BJ (cell line): ENCODE measurements around the gene CD3E. TPM values are rescaled to one million over a fixed set of nuclear protein-coding genes. Genes with fewer than 3 reads are reported as not detected.
"Not testable (repeated sequence)": the region's sequence is repeated elsewhere in the genome, so short reads cannot be mapped to it uniquely, and the experiment has no call there.

Experiments
- CTCF ChIA-PET: fragments of 350-600 bp; formaldehyde crosslinking; extraction: SDS; loops from one replicate; lab custom pipeline; 2021; ENCODE audit warnings: antibody characterized with exemption, inconsistent platforms; lab: Yijun Ruan, JAX
- POLR2A ChIA-PET: fragments of 300-600 bp; sonication (Branson Sonifier 250); formaldehyde crosslinking; extraction: SDS; loops from one replicate; lab custom pipeline; 2021; ENCODE audit warnings: antibody characterized with exemption; lab: Charles Lee
- DNase-seq: peaks from one replicate; pipeline ENCODE4 v3.0.0-alpha.2; 2011; ENCODE audit warnings: low read depth
- H3K27me3 ChIP-seq: 2 replicates; pipeline ENCODE4 v1.6.0; 2011; ENCODE audit warnings: low read length; ENCODE audit not compliant: control insufficient read depth, insufficient read depth
- H3K36me3 ChIP-seq: 2 replicates; pipeline ENCODE4 v1.5.1; 2011; ENCODE audit warnings: low read length; ENCODE audit not compliant: control insufficient read depth, insufficient read depth
- H3K4me3 ChIP-seq: 2 replicates; pipeline ENCODE4 v1.5.1; 2011; ENCODE audit warnings: low read depth, mild to moderate bottlenecking, control low read depth, low read length
- polyA plus RNA-seq: library from polyadenylated mRNA; depleted of rRNA; stranded (reverse); fragments of >200 nt; gene quantifications from 2 replicates; pipeline ENCODE4 v1.2.3, GENCODE V29; 2011
- TF ChIP-seq, protein P1 (sequence below): IDR thresholded peaks from 2 replicates; pipeline ENCODE4 v1.5.1; 2011; ENCODE audit warnings: low read depth, mild to moderate bottlenecking, control low read depth, inconsistent platforms, low read length, moderate library complexity; ENCODE audit not compliant: insufficient read depth

The CD3E gene
- polyA plus RNA-seq, 1 experiment = not detected

DNA sequence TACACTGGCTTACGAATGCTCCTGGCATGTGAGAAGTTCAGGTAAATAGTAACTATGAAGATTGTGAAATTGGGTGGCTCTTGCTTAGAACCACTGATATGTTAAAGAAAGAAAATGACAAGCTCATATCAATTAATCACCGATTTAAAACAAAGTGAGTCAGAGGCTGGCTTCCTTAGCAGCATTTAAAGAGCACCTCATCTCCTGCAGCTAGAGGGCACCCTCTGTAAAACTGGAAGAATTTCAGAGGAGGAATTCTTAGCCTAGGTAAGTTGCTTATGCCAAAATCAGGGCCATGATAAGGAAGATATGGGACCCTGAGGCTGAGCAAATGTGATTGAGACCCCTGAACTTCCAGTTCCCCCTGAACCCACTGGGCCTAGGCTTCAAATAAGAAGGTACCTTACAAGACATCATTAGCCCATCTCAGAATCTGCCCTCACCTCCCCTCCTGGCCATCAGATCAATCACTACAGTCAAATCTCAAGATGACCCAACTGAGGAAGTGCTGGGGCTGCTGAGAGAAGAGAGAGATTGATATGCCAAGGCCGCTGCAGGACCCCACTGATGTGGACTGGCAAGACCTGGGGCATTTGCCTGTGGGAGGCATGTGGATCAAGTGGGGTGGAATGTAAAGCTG lies 8.6 kb upstream of the CD3E start:
- H3K4me3 ChIP-seq = no peak overlapping the region
- DNase-seq = no peak
- ChIA-PET CTCF (interaction anchor here (0.7 to 1.7 kb wide), 10 partner anchors 8 to 97 kb away, joined by 3 to 8 read pairs (median 4); no protein-coding TSS in a partner anchor), POLR2A (no interaction called here)
- peaks cover 8% of the 10 kb centered on the region for H3K27me3 ChIP-seq
- TF ChIP-seq, protein P1, sequence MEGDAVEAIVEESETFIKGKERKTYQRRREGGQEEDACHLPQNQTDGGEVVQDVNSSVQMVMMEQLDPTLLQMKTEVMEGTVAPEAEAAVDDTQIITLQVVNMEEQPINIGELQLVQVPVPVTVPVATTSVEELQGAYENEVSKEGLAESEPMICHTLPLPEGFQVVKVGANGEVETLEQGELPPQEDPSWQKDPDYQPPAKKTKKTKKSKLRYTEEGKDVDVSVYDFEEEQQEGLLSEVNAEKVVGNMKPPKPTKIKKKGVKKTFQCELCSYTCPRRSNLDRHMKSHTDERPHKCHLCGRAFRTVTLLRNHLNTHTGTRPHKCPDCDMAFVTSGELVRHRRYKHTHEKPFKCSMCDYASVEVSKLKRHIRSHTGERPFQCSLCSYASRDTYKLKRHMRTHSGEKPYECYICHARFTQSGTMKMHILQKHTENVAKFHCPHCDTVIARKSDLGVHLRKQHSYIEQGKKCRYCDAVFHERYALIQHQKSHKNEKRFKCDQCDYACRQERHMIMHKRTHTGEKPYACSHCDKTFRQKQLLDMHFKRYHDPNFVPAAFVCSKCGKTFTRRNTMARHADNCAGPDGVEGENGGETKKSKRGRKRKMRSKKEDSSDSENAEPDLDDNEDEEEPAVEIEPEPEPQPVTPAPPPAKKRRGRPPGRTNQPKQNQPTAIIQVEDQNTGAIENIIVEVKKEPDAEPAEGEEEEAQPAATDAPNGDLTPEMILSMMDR = peak; percentile 57
- no peaks in the 10 kb centered on the region for H3K36me3 ChIP-seq

DNA sequence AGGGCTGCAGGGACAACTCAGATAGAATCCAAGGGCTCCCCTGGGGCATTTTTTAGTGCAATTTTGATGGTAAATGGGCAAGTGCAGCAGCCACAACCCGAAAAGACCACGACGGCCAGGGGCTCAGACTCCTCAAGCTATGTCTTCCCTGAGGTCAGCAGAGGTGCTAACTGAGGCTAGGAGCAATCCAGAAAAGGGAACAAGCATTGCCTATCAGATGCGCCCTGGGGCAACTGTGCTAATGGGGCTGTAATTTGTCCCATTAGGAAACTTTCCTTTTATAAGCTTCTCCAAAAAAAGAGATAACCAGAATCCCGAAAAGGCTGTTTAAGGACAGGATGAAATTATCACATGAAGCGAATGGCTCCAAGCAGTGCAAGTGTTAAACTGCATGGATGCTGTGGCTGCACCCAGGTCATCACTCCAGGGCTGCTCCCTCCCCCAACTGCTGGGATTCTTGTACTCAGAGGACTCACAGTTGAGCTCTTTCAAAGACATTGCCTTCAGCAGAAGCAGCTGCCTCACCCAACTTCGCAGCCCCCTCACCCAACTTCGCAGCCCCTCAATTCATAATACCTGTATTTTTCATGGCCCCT lies 2.8 kb upstream of the CD3E start:
- POLR2A ChIA-PET = no interaction called here
- TF ChIP-seq, protein P1 = no peak
- H3K36me3 ChIP-seq = no peaks in the 10 kb centered on the region
- H3K27me3 ChIP-seq = peaks cover 6% of the 10 kb centered on the region
- no peak for DNase-seq
- no peak overlapping the region for H3K4me3 ChIP-seq
- CTCF ChIA-PET = no interaction called here

DNA sequence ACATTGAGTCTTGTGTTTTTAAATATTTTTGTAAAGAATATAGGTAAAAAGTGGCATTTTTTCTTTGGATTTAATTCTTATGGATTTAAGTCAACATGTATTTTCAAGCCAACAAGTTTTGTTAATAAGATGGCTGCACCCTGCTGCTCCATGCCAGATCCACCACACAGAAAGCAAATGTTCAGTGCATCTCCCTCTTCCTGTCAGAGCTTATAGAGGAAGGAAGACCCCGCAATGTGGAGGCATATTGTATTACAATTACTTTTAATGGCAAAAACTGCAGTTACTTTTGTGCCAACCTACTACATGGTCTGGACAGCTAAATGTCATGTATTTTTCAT lies 333 bp upstream of the CD3E start:
- ChIA-PET POLR2A (no interaction called here), CTCF (interaction anchor here (0.7 kb wide), 1 partner anchor 47 kb away, joined by 3 read pairs; no protein-coding TSS in a partner anchor)

DNA sequence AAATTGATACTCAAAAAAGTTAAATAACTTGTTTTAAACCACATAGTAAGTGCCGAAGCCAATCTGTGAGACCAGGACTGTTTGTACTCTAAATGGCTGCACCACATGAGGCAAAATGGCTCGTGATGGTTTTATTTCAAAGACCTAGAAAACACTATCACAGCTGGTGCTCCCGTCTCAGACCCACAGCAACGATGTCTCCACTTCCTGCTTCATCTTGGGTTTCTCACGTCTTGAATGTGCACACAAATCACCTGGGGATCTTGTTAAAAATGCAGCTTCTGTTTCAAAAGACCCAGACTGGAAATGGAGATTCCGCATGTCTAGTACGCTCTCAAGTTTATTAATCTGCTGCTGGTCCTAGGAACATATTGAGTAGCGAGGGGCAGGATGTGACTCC lies 1.2 kb downstream of the CD3E start:
- TF ChIP-seq, protein P1 = no peak
- no peak overlapping the region for H3K4me3 ChIP-seq
- POLR2A ChIA-PET = no interaction called here
- H3K36me3 ChIP-seq = no peaks in the 10 kb centered on the region
- CTCF ChIA-PET = interaction anchor here (0.6 to 0.7 kb wide), 2 partner anchors 9 to 137 kb away, joined by 3 read pairs; no protein-coding TSS in a partner anchor
- no peaks in the 10 kb centered on the region; the same call in 1 of the 2 replicates for H3K27me3 ChIP-seq
- DNase-seq = no peak

More for the DNA sequence above, 333 bp upstream of the CD3E start:
- Histone ChIP-seq H3K4me3 (no peak overlapping the region), H3K27me3 (peaks cover 6% of the 10 kb centered on the region), H3K36me3 (no peaks in the 10 kb centered on the region)
- TF ChIP-seq, protein P1 = no peak
- DNase-seq = no peak

DNA sequence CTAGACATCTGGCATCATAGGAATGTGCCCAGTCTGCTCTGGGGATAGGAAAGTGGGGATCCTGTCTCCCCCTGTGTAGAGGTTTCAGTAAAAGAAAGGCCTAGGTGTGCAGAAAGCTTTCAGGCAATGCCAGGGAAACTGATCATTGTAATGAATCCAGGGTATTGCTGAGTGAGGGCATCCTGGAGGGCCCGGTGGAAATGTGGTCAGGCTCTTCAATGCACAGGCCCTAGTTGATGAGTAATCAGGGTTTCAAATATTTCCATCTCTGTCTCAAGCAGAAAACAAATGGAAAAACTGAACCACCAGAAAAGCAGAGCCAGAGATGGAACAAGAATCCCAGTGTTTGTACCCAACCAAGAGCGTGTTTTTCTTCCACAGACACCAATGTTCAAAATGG lies 2.0 kb downstream of the CD3E start:
- CTCF ChIA-PET = interaction anchor here (0.7 kb wide), 1 partner anchor 10 kb away, joined by 3 read pairs; no protein-coding TSS in a partner anchor

DNA sequence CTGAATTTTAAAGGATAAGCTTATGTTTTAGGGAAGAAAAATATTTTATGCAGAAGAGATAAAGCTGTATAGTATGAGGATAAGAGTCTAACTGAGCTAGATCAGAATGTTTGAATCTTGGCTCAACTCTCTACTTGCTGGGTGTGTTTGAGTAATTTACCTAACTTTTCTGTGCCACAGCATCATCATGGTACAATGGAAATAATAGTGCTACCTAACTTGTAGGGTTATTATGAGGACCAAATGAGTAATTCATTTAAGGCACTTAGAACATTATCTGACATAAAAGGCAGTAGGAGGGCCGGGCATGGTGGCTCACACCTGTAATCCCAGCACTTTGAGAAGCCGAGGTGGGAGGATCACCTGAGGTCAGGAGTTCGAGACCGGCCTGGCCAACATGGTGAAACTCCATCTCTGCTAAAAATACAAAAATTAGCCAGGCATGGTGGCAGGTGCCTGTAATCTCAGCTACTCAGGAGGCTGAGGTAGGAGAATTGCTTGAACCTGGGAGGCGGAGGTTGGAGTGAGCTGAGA lies 4.5 kb downstream of the CD3E start:
- POLR2A ChIA-PET = not testable (repeated sequence)
- CTCF ChIA-PET = interaction anchor here (1.2 kb wide), 1 partner anchor 14 kb away, joined by 4 read pairs; no protein-coding TSS in a partner anchor

More for the DNA sequence above, 2.0 kb downstream of the CD3E start:
- H3K36me3 ChIP-seq = no peaks in the 10 kb centered on the region
- POLR2A ChIA-PET = no interaction called here
- TF ChIP-seq, protein P1 = no peak
- DNase-seq = no peak
- no peak overlapping the region for H3K4me3 ChIP-seq
- H3K27me3 ChIP-seq = peaks cover 1% of the 10 kb centered on the region; the same call in 1 of the 2 replicates

More for the DNA sequence above, 4.5 kb downstream of the CD3E start:
- not testable (repeated sequence) for H3K36me3 ChIP-seq, DNase-seq, H3K4me3 ChIP-seq, H3K27me3 ChIP-seq
